ENCODE data around the gene ZNF552. TPM values are rescaled to one million over a fixed set of nuclear protein-coding genes. Genes with fewer than 3 reads are reported as not detected.
"Not testable (repeated sequence)": the region's sequence is repeated elsewhere in the genome, so short reads cannot be mapped to it uniquely, and the experiment has no call there.

The ZNF552 gene
- total and polyA plus RNA-seq, 8 donors, result 9.6 to 84.4 (median 30.6) TPM

GRCh38 chr19:57830071-57830602 is 15.4 kb upstream of the ZNF552 start, which contains the start of gene ZNF587B:
TSS of gene ZNF587B (plus strand) at chr19:57830299. CDS start at chr19:57830529, 230 bp downstream.
- Histone ChIP-seq H3K27me3 (no peaks in the 10 kb centered on the region), H3K9me3 (no peaks in the 10 kb centered on the region), H3K27ac (peak within 1 kb of the TSS in 4 of 5 donors; percentile 13 to 67 (median 52)), H3K4me1 (peaks cover 7 to 36% (median 20%) of the 10 kb centered on the region in 4 donors), H3K36me3 (peaks cover 0 to 15% (median 8%) of the 10 kb centered on the region in 4 donors), H3K4me3 (peak within 1 kb of the TSS; percentile 40 to 44 (median 40))
- peak; percentile 51 to 91 for DNase-seq
- WGBS, 5 donors, result 31 to 40% (median 38%) methylated on average over 16 to 22 of the region's 22 CpGs
- intact Hi-C loops (cut with DNase I; ENCODE audit: low total_unique reads), result no loop called here
- peak in 4 of 7 experiments; percentile 7 to 29 (median 13) for TF ChIP-seq CTCF (IDR thresholded peaks at IDR 0.05)
- peak in 1 of 3 donors; percentile 55 for TF ChIP-seq POLR2AphosphoS5 (IDR thresholded peaks at IDR 0.05)
- no peak for TF ChIP-seq EP300 (IDR thresholded peaks at IDR 0.05)
- TF ChIP-seq POLR2A (IDR thresholded peaks at IDR 0.05), result no peak

- Histone ChIP-seq H3K27ac (peak overlapping the region in 1 of 5 donors; percentile 67), H3K27me3 (no peaks in the 10 kb centered on the region), H3K36me3 (peaks cover 0 to 15% (median 10%) of the 10 kb centered on the region in 4 donors), H3K4me1 (peaks cover 7 to 38% (median 23%) of the 10 kb centered on the region in 4 donors), H3K9me3 (no peaks in the 10 kb centered on the region), H3K4me3 (no peak overlapping the region)
- peak in 1 of 2 donors; percentile 60 for DNase-seq
- 31 to 63% (median 40%) methylated on average over 5 of the region's 5 CpGs for WGBS, 5 donors
- intact Hi-C loops (cut with DNase I; ENCODE audit: low total_unique reads), result no loop called here
- no peak for TF ChIP-seq POLR2A (IDR thresholded peaks at IDR 0.05)
- no peak for TF ChIP-seq CTCF (IDR thresholded peaks at IDR 0.05)
- no peak for TF ChIP-seq POLR2AphosphoS5 (IDR thresholded peaks at IDR 0.05)
- no peak for TF ChIP-seq EP300 (IDR thresholded peaks at IDR 0.05)
Observed at GRCh38 chr19:57829316-57829715, 14.6 kb upstream of the ZNF552 start.

- TF ChIP-seq POLR2A (IDR thresholded peaks at IDR 0.05) (no peak), CTCF (IDR thresholded peaks at IDR 0.05) (no peak), EP300 (IDR thresholded peaks at IDR 0.05) (no peak), POLR2AphosphoS5 (IDR thresholded peaks at IDR 0.05) (no peak)
- 86 to 93% (median 90%) methylated on average over 6 of the region's 6 CpGs for WGBS, 5 donors
- Histone ChIP-seq H3K4me1 (peaks cover 20 to 63% (median 47%) of the 10 kb centered on the region in 4 donors), H3K4me3 (no peak overlapping the region), H3K27ac (no peak overlapping the region), H3K36me3 (peaks cover 0 to 27% (median 10%) of the 10 kb centered on the region in 4 donors), H3K27me3 (no peaks in the 10 kb centered on the region), H3K9me3 (no peaks in the 10 kb centered on the region)
- intact Hi-C loops (cut with DNase I; ENCODE audit: low total_unique reads), result no loop called here
- DNase-seq, result no peak
Observed at GRCh38 chr19:57825511-57825910, 10.8 kb upstream of the ZNF552 start.

DNA sequence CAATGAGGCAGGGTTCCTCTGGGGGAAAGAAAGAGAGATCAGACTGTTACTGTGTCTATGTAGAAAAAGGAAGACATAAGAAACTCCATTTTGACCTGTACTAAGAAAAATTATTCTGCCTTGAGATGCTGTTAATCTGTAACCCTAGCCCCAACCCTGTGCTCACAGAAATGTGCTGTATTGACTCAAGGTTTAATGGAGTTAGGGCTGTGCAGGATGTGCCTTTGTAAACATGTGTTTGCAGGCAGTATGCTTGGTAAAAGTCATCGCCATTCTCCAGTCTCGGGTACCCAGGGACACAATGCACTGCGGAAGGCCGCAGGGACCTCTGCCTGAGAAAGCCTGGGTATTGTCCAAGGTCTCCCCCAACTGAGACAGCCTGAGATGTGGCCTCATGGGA is 8.9 kb upstream of the ZNF552 start:
- H3K9me3 ChIP-seq; intact Hi-C loops (cut with DNase I; ENCODE audit: low total_unique reads); H3K27me3 ChIP-seq; DNase-seq; H3K4me3 ChIP-seq: not testable (repeated sequence)
- Histone ChIP-seq H3K36me3 (peaks cover 0 to 27% (median 10%) of the 10 kb centered on the region in 4 donors), H3K4me1 (peaks cover 15 to 57% (median 45%) of the 10 kb centered on the region in 4 donors), H3K27ac (peak overlapping the region in 1 of 5 donors; percentile 3)
- 41 to 79% (median 53%) methylated on average over 4 of the region's 4 CpGs for WGBS, 5 donors

DNA sequence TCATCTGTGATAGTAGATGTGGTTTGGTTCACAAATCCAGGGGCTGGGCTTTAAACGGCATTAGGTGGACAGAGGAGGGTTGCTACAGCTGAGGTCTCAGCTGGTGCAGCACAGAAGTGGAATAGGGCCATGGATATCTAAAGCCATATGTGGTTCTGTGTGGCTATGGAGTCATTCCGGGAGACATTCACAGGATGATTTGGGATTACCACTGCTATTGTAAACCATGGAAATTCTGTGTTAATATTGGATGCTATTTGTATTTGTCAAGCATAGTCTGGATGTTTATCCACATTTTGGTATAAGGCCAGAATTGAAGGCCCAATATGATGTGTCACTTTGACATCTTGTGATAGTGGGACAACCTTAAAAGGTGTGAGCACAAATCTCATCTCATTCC is 8.4 kb upstream of the ZNF552 start:
- H3K4me3 ChIP-seq; intact Hi-C loops (cut with DNase I; ENCODE audit: low total_unique reads); H3K9me3 ChIP-seq; DNase-seq; H3K27me3 ChIP-seq; H3K27ac ChIP-seq: not testable (repeated sequence)
- WGBS, 5 donors, result 45 to 61% (median 52%) methylated on average over 2 of the region's 2 CpGs
- peaks cover 15 to 55% (median 45%) of the 10 kb centered on the region in 4 donors for H3K4me1 ChIP-seq
- peaks cover 0 to 27% (median 10%) of the 10 kb centered on the region in 4 donors for H3K36me3 ChIP-seq

GRCh38 chr19:57821501-57821900 is 6.8 kb upstream of the ZNF552 start:
- H3K27me3 ChIP-seq; H3K9me3 ChIP-seq; intact Hi-C loops (cut with DNase I; ENCODE audit: low total_unique reads); DNase-seq: not testable (repeated sequence)
- 64 to 100% (median 98%) methylated on average over 2 to 3 of the region's 3 CpGs for WGBS, 5 donors
- Histone ChIP-seq H3K36me3 (peaks cover 0 to 22% (median 4%) of the 10 kb centered on the region in 4 donors), H3K4me3 (peak overlapping the region in 1 of 4 donors; percentile 97), H3K27ac (peak overlapping the region in 1 of 5 donors; percentile 9), H3K4me1 (peaks cover 15 to 53% (median 42%) of the 10 kb centered on the region in 4 donors)

DNA sequence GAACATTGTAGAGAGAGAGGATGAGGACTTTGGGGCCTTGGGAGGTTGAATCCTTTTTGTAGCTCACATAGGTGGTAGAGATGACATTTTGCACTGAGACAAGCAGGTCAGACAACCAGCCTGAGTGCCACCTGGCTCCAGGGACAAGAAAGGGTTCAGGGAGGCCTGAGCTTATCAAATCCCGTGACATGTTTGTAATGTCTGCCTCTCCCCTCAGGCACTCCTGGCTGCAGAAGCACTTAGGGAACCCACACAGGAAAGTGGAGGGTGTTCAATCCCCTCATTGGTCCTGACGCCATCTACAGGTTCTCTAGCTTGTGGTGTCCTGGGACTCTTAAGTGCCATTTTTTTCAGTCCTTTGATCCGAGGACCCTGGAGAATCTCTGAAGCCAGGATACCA is 6.4 kb upstream of the ZNF552 start:
- Histone ChIP-seq H3K4me3 (peak overlapping the region; percentile 80 to 97 (median 91)), H3K27ac (peak overlapping the region in 3 of 5 donors; percentile 89 to 92 (median 92)), H3K4me1 (peaks cover 15 to 53% (median 42%) of the 10 kb centered on the region in 4 donors), H3K36me3 (peaks cover 0 to 18% (median 2%) of the 10 kb centered on the region in 4 donors)
- DNase-seq; H3K9me3 ChIP-seq; H3K27me3 ChIP-seq; intact Hi-C loops (cut with DNase I; ENCODE audit: low total_unique reads): not testable (repeated sequence)
- WGBS, 5 donors, result 24 to 47% (median 44%) methylated on average over 1 to 3 of the region's 3 CpGs

Measured in stomach (tissue), 9 donors.